Glomerular endothelial cell (primary cell): Measurements from ENCODE around the gene DPAGT1. TPM values are rescaled to one million over a fixed set of nuclear protein-coding genes. Genes with fewer than 3 reads are reported as not detected.
"Not testable (repeated sequence)": the region's sequence is repeated elsewhere in the genome, so short reads cannot be mapped to it uniquely, and the experiment has no call there.

Experiments used
- DNase-seq: peaks from one replicate; pipeline ENCODE4 v3.0.0-alpha.2; 2011; ENCODE audit warnings: low read depth, low spot score; ENCODE audit errors: extremely low read depth
- total RNA-seq: library from RNA; depleted of rRNA; stranded (reverse); fragments of >200 nt; gene quantifications from 2 replicates; pipeline ENCODE4 v1.2.3, GENCODE V29; 2015

Gene DPAGT1
- 18.6 and 45.5 TPM in 2 replicates for total RNA-seq

DNA sequence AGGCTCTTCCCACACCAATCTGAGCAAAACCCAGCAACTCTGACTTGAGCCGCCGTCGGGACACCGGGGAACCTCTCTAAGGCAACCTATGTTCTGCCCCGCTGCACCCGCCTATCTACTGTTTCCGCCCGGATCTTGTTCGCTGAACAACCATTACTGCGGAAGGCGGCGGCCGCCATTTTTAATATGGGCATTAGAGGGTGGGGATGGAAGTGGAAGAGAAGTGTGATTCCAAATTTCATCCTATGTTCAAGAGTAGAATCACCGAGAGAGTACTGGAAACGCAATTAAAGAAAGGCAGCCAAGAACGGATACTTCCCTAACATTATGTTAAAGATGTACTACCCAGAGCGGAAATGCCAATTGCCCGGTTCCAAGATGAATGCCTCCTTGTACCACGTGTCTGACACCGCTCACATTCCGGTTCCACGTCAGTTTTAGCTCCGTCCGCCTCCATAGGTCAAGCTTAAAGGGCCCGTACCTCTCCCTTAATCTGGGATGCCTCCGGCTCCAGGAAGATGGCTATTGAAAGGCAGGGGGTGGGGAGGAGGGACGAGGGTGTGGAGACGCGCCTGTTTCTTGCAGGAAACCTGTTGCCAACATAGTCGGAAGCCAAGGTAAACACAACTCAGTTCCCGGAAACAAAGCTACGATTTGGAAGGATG is at the start of gene DPAGT1:
Gene DPAGT1 (minus strand): TSS at position 95 of the 665 bp plus-strand sequence. CDS start 198 bp downstream, outside the sequence.
- peak; percentile 82 for DNase-seq

DNA sequence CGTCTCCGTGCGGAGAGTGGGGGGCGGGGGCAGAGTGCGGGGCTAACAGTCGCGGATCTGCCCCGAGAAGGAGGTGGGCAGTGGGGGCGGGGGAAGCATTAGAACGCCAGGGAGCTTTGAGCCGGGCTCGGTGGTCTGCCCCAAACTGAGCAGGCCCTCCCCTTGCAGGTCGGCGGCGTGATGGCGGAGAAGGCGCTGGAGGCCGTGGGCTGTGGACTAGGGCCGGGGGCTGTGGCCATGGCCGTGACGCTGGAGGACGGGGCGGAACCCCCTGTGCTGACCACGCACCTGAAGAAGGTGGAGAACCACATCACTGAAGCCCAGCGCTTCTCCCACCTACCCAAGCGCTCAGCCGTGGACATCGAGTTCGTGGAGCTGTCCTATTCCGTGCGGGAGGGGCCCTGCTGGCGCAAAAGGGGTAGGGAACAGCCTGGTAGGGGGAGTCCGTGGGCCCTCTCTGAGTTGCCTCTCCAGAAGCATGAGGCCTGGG is 48.2 kb upstream of the DPAGT1 start:
- no peak for DNase-seq

DNA sequence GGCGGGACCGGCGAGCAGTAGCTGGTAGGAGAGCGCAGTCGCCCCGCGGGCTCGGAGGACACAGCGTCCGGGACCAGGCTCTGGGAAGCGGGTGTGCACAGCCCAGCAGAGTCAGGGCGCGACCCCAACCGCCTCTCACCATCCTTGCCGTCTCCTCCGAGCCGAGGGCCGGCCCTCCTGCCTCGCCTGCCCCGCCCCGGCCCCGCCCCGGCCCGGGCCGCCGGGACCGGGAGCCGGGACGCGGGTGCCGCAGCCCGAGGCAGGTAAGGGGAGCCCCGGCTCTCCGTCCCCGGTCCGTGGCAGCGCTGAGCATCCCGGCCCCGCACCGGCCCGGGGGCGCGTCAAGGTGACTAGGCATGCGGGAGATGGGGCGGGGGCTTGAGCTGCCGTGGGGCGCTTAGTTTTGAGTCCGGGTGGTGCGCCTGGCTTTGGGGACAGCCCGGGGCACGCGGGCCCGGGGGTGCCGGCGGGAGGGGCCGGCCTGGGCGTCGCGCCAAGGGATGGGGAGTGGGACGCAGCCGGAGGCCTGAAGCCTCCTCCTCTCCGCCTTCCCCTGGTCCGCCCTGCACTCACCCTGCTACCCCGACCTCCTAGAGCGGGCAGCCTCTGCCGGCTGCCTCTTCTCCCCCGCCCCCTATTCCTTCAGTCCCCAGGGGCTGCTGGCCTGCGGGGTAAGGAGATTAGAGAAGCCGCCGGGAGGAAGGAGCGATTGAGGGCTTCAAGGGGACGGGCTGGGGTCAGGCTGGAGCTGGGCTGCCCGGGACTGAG is 47.5 kb upstream of the DPAGT1 start, which contains the start of gene ABCG4:
Gene ABCG4 (plus strand): TSS at position 35 of the 768 bp plus-strand sequence. CDS start 914 bp downstream, outside the sequence.
- DNase-seq, result no peak

DNA sequence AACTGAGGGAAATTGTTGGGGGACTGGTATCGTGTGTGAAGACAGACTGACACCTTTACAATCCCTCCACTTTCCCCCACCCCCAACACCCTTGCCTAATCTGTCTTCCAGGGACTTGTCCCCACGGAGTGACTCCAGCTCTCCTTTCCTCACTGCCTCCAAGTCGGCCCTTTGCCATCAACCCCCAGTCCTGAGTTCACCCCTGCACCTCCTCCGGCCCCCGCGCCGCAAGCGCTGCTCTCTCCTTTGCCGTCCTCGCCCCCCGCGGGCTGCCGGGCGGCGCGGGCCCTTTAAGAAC is 47.0 kb upstream of the DPAGT1 start:
- DNase-seq, result no peak

DNA sequence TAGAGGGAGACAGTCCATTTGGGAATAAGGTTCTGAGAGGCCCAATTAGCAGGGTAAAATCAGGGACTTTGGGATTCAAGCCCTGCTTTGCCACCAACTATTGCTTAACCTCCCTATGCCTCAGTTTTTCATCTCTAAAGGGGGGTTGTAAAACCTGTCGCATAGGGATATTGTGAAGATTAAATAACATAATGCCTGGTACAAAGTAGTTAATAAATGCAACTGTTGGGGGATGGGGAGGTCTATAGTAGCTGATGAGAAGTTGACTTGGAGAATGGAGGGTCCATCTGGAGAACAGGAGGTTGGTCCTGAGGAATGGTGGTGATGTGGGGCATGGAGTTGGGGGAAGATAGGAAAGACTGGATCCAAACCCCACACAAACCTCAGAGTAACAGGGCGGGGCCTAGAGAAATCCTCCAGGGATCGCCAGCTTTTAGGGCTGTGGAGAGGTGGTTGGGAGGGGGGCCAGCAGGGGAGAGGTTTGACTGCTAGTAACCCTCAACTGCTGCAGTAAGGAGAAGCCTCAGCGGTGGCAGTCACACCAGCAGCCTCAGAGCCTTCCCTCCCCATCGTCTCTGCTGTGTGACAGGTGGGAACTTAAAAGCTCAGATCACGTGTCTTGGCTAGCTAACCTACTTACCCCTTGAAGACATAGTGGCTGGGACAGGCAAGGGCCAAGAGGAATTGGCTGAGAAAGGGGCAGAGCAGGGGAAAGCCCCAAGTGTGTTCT is 46.1 kb upstream of the DPAGT1 start:
- DNase-seq, result no peak

DNA sequence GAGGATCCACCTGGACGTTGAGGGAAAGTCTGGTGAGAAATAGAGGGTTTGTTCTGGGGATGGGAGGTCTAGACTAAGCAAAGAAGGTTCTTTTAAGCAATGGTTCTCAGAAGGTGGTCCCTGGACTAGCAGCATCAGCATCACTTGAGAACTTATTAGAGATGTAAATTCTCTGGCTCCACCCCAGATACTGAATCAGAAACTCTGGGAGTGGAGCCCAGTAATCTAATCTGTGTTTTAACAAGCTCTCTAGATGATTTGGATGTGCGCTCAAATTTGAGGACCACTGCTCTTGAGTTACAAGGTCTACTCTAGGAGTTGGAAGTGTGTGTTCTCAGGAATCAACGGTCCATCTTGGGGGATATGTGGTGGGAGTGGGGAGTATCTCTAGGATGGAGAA is 43.9 kb upstream of the DPAGT1 start:
- DNase-seq, result no peak

DNA sequence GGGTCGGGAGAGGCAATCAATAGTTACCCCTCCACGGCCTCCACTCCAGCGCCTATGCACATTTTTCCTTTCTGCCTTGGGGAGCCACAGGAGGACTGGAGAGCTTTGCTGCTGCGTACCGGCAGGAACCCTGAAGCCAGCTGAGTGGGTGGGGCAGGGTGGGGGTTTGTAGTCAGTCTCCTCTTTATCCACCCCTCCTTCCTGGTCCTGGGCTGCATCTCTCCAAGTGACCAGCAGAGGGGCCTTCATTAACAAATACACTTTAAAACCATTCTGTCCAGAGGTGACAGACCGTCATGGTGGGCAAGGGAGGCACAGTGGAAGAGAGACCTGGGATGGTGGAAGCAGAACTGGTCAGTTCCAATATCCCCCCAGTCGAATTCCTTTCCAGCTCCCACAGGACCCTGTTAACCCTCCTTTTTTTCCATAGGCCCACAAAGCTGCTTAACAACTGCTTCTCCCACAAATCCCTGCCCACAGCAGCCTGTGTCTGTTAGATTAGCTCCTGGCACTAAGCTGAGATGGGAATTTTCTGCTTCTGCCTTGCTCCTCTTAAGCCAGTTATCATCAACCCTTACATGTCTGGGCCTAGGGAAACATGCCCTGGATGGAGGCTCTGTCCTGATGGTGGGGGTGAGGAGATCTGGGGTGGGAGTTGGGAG is 43.3 kb upstream of the DPAGT1 start:
- DNase-seq, result no peak

DNA sequence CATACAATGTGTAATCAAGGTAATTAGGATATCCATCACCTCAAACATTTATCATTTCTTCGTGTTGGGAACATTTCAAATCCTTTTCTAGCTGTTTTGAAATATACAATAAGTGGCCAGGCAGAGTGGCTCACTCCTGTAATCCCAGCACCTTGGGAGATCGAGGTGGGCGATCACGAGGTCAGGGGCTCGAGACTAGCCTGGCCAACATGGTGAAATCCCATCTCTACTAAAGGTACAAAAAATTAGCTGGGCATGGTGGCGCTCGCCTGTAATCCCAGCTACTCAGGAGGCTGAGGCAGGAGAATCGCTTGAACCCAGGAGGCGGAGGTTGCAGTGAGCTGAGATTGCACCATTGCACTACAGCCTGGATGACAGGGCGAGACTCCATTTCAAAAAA is 37.6 kb upstream of the DPAGT1 start:
- DNase-seq, result not testable (repeated sequence)

DNA sequence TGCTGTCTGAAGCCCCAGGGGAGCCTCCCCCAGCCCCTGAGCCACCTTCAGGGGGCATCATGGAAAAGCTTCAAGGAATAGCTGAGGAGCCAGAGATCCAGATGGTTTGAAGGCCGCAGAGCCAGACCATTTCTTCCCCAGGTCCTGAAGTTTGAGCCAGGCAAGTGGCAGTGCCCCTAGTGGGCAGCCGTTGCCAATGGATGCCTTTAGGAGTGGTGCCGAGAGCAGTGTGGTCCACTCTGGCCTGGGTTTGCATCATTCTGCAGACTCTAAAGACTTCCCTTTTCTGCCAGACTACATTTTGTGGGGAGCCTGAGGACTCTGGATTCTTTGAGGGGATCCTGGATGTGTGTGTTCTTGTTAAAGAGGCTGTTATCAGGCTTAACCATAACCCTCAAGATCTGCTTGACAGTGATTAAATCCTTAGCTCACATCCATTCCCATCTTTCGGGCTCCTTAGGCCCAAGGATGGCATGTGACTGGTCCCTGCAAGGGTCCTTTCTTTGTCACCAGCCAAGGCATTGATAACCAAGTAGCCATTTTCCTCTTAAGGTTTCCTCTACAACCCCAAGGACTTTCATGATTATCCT is 32.8 kb upstream of the DPAGT1 start:
- DNase-seq, result no peak

DNA sequence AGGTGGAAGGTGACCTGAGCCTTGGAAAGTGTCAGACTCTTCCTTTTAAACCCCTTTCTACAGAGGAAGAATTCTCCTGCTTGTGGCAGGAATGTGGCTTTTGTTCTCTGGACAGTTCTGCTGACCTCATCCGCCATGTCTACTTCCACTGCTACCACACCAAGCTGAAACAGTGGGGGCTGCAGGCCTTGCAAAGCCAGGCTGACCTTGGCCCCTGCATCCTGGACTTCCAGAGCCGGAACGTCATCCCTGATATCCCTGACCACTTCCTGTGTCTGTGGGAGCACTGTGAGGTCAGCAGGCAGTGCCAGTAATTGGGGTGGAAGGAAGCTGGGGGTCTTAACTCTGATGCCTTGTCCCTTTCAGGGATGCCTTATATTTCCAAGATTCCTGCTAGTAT is 29.0 kb upstream of the DPAGT1 start:
- DNase-seq, result no peak

DNA sequence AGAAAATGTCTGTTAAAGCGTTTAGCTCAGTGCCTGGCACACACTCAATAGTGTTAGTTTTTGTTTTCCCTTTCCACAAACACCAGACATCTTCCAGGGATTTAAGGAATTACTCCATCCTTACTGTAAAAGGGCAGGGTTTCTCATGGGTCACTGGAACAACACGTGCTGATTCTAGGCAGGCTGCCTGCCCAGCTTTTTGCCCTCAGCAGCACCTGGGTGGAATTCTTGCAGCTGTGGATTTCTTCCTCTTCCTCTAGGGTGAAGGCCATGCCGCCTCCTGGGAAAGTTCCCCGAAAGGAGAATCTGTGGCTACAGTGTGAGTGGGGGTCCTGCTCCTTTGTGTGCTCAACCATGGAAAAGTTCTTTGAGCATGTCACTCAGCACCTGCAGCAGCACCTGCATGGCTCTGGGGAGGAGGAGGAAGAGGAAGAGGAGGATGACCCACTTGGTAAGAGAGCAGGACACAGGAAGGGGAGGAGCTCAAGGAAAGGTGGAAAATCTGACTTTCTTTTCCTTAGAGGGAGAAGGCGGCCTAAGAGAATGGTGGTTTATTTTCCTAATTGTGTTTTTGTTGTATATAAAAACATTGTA is 25.1 kb upstream of the DPAGT1 start:
- no peak for DNase-seq

DNA sequence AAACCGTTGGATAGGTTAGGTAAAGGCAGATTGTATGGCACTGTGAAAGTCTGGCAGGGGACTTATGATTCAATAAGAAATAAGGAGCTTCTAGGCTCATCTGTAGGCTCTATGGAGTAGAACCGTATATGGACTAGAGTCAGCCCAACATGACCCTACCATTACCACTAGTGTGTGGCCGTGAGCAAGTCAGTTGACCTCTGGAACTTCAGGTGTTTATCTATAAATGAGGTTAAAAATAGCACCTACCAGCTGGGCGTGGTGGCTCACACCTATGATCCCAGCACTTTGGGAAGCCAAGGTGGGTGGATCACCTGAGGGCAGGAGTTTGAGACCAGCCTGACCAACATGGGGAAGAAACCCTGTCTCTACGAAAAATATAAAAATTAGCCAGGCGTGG is 24.2 kb upstream of the DPAGT1 start:
- no peak for DNase-seq

DNA sequence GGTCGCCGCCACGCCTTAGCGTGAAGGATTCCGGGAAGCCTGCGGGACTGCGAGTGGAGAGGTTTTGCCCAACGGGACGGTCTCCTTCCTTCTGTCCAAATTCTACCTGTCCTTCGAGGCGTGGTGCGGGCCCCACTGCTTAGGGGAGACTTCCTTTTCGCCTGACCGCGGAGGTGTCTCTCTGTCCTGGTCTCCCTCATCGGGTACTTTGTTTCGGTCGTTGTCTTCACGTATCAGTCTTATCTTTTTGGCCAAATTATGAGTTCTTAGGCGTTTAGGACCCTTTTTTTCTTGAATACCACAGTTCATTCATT is 20.1 kb upstream of the DPAGT1 start:
- DNase-seq, result no peak

DNA sequence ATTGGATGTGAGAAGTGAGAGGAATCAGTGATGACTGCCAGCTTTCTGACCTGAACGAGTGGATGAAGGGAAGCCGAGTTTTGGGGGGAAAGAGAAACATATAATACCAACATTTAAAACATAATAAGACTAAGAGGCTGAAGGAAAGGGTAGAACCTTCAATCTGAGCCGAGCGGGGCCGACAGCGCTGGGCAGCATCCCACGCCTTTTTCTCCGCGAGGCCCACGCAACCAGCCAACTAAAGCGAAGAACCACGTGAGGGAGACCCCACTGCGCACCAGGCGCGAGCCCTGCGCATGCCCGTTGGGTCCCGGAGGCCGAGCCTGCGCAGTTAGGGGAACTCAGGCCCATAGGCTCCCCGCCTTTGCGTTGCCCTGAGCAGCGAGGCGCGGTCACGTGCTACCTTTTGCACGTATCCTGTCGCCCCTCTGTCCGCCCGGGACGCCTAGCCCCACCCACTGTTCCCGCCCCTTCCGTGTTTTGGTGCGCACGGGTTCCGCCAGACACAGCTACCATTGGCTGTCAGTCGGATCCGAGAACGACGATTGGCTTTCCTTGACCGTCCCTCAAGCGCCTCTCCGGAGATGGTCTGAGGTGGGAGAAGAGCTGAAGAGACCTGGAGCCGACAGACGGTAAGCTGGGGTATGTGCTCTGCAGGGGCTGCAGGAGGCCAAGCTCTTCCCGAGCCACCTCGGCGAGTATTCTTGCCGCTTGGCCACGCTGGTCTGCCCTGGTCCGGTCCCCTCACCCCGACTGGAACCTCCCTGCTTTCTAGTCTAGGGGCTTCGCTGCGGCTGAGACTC is 19.6 kb upstream of the DPAGT1 start, which contains the start of gene HINFP:
Gene HINFP (plus strand): TSS at position 573 of the 803 bp plus-strand sequence. CDS start 5,365 bp downstream, outside the sequence.
- peak; percentile 93 for DNase-seq

DNA sequence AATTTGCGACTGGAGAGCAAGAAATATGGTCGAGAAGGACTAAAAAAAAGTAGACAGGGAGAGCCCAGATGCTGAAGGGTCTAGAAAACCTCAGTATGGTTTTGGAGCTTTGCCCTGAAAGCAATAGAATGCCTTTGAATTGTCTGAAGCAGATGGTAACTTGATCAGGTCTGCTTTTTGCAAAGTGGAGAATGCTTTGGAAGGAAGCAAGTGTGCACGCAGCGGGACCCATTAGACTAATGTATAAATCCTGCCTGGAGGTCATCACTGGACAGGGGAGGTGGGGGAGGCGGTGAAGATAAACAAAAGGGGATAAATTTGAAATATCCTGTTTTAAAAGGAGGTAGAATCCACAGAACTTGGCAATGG is 19.0 kb upstream of the DPAGT1 start:
- no peak for DNase-seq

DNA sequence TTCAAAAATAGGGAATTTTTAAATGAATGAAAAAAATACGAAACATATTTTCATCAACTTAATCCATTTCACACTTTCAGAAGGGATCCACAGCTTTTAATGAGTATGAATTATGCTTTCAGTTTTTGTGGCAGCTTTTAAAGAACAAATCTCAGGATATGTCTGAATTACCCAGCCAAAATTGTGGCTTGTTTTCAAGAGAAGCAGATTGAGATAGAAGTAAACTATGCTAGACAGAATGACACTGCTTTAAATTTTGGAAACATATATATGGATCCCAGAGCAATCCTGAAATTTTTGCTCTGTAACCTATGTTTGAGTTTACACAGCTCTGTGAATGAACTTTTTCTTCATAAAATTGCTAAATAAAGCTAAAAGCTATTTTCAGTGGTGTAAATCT is 17.3 kb upstream of the DPAGT1 start:
- no peak for DNase-seq

DNA sequence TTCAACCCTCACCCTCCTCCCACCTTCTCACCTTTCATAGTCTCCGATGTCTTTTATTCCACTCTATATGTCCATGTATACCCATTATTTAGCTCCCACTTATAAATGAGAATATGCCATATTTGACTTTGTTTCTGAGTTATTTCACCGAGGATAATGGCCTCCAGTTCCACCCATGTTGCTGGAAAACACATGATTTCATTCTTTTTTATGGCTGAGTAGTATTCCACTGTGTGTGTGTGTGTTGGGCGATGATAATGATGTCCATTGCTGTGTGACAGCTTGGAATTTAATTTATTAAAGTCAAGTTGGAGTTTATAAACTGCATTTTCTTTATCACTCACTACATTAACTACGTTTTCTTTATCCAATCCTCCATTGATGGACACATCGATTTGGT is 16.6 kb upstream of the DPAGT1 start:
- no peak for DNase-seq

DNA sequence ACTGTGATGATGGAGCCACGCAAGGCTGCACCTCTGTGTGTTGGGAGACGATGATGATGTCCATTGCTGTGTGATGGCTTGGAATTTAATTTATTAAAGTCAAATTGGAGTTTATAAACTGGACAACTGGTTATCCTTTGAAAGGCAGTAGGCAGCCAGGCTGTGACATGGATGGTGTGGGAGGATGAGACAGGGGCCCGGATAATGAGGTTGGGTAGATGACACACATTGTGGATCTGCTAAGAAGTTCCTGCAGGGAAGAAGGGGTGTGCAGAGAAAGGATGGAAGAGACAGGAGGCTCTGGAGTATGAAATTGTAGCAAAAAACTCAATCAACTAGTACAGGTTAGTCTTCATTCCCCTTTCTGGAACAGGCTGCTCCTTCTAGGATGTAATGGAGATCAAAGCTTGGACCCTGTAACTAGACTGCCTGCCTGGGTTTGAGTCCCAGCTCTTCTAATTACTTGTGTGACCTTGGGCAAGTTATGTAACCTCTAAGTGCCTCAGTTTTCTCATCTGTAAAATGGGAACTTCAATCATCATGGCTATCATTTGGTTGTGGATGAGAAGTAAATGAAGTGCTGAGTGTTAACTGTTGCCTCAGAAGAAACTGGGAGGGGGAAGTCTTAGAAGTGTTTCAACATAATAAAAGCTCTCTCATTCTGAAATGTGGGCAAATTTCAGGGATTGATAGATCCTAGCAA is 15.5 kb upstream of the DPAGT1 start:
- DNase-seq, result no peak

DNA sequence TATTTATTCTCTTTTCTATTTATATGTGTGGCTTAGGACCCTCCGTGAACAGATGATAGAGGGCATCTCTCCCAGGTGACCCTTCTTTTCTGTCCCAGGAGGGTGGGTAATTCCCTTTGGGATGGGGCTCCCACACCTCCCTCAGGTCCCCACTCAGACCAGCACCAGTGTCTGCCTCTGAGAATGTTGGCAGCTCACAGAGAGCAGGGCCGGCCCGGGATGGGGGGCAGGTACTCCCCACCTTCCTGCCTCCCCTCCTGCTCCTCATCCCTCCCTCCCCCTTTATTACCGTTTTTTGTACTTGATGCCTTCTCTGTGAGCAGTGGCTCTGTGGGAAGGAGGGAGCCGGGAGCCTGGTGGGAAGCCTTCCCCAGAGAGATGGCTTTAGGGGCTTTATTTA is 14.9 kb upstream of the DPAGT1 start:
- no peak for DNase-seq
